Glomerular endothelial cell (primary cell): ENCODE results near the gene MDM1. TPM values are rescaled to one million over a fixed set of nuclear protein-coding genes. Genes with fewer than 3 reads are reported as not detected.

Source experiments
- DNase-seq: peaks from one replicate; pipeline ENCODE4 v3.0.0-alpha.2; 2011; ENCODE audit warnings: low read depth, low spot score; ENCODE audit errors: extremely low read depth
- total RNA-seq: library from RNA; depleted of rRNA; stranded (reverse); fragments of >200 nt; gene quantifications from 2 replicates; pipeline ENCODE4 v1.2.3, GENCODE V29; 2015

MDM1 gene
- total RNA-seq, 1 donor from 2014 or later = 10.9 TPM

- DNase-seq = no peak
These were observed 52.7 kb downstream of the MDM1 start for GRCh38 chr12:68279227-68280054.

GRCh38 chr12:68276402-68276930, 55.7 kb downstream of the MDM1 start:
- no peak for DNase-seq

GRCh38 chr12:68272732-68273131, 59.4 kb downstream of the MDM1 start:
- no peak for DNase-seq

- DNase-seq = no peak
These were observed 60.8 kb downstream of the MDM1 start for GRCh38 chr12:68271346-68271745.

GRCh38 chr12:68270358-68270757, 61.8 kb downstream of the MDM1 start:
- DNase-seq = no peak

GRCh38 chr12:68269779-68270178, 62.4 kb downstream of the MDM1 start:
- no peak for DNase-seq

GRCh38 chr12:68268967-68269366, 63.2 kb downstream of the MDM1 start:
- DNase-seq = no peak

GRCh38 chr12:68267892-68268396, 64.2 kb downstream of the MDM1 start:
- DNase-seq = no peak

GRCh38 chr12:68264857-68265256, 67.3 kb downstream of the MDM1 start:
- DNase-seq = no peak

- no peak for DNase-seq
These were observed 67.9 kb downstream of the MDM1 start for GRCh38 chr12:68264158-68264855.

- no peak for DNase-seq
These were observed 68.8 kb downstream of the MDM1 start for GRCh38 chr12:68263366-68263765.

- DNase-seq = no peak
These were observed 70.3 kb downstream of the MDM1 start for GRCh38 chr12:68261896-68262295.

- no peak for DNase-seq
These were observed 72.0 kb downstream of the MDM1 start for GRCh38 chr12:68260153-68260552.

- DNase-seq = no peak
These were observed 72.7 kb downstream of the MDM1 start for GRCh38 chr12:68259318-68259940.

- DNase-seq = no peak
These were observed 78.7 kb downstream of the MDM1 start, which contains the start of gene IL22 for GRCh38 chr12:68253504-68253903. IL22 (minus strand) TSS chr12:68253604; CDS start chr12:68253448, 156 bp downstream.

GRCh38 chr12:68252077-68252476, 80.1 kb downstream of the MDM1 start:
- DNase-seq = no peak

- no peak for DNase-seq
These were observed 81.7 kb downstream of the MDM1 start for GRCh38 chr12:68250454-68250853.

GRCh38 chr12:68247785-68248184, 84.4 kb downstream of the MDM1 start:
- DNase-seq = no peak

- DNase-seq = no peak
These were observed 85.8 kb downstream of the MDM1 start for GRCh38 chr12:68246350-68246749.

GRCh38 chr12:68245180-68246021, 86.8 kb downstream of the MDM1 start:
- no peak for DNase-seq
